HepG2 (cell line): Measurements from ENCODE around the gene LDAF1. TPM values are rescaled to one million over a fixed set of nuclear protein-coding genes. Genes with fewer than 3 reads are reported as not detected.

Experiments used
- ASH2L ChIP-seq: fragments of 300-600, 200-600 bp; sonication (generic); IDR thresholded peaks from 2 replicates; pipeline ENCODE4 v1.7.0; 2017; ENCODE audit warnings: low read depth, mild to moderate bottlenecking, moderate library complexity, mixed read lengths, low read length; ENCODE audit not compliant: insufficient read length
- ETV5 ChIP-seq: IDR thresholded peaks from 2 replicates; pipeline ENCODE4 v1.6.1; 2018; ENCODE audit warnings: missing biosample characterization, missing genetic modification reagents, inconsistent platforms, borderline replicate concordance
- FOXK2 ChIP-seq: fragments of 450-650 bp; IDR thresholded peaks from 2 replicates; pipeline ENCODE4 v1.6.1; 2016
- HDAC2 ChIP-seq: sonication (generic); formaldehyde crosslinking; IDR thresholded peaks from 2 replicates; pipeline ENCODE4 v1.4.0; 2020; ENCODE audit warnings: missing genetic modification reagents
- HOXD1 ChIP-seq: sonication (generic); formaldehyde crosslinking; IDR thresholded peaks from 2 replicates; pipeline ENCODE4 v1.5.0; 2020; ENCODE audit warnings: missing genetic modification reagents
- KMT2A ChIP-seq: sonication (generic); formaldehyde crosslinking; IDR thresholded peaks from 2 replicates; pipeline ENCODE4 v1.4.0; 2020; ENCODE audit warnings: missing genetic modification reagents
- MTA1 ChIP-seq: sonication (generic); formaldehyde crosslinking; IDR thresholded peaks from 2 replicates; pipeline ENCODE4 v1.4.0; 2020; ENCODE audit warnings: missing genetic modification reagents, mild to moderate bottlenecking, borderline replicate concordance
- RCOR2 ChIP-seq: IDR thresholded peaks from 2 replicates; pipeline ENCODE4 v1.6.1; 2016; ENCODE audit warnings: missing biosample characterization, missing genetic modification reagents
- RFXAP ChIP-seq: sonication (generic); formaldehyde crosslinking; IDR thresholded peaks from 2 replicates; pipeline ENCODE4 v1.4.0; 2020; ENCODE audit warnings: missing genetic modification reagents, borderline replicate concordance
- SIX4 ChIP-seq: sonication (generic); formaldehyde crosslinking; IDR thresholded peaks from 2 replicates; pipeline ENCODE4 v1.4.0; 2020; ENCODE audit warnings: missing genetic modification reagents
- SMYD3 ChIP-seq: sonication (generic); formaldehyde crosslinking; IDR thresholded peaks from 2 replicates; pipeline ENCODE4 v1.8.1; 2023; ENCODE audit warnings: mild to moderate bottlenecking, missing genetic modification reagents
- SNRNP70 ChIP-seq: fragments of 200-400 bp; formaldehyde crosslinking; IDR thresholded peaks from 2 replicates; pipeline ENCODE4 v1.6.1; 2017; ENCODE audit warnings: mild to moderate bottlenecking, low read depth, low read length, moderate library complexity
- ZBTB37 ChIP-seq: sonication (generic); formaldehyde crosslinking; IDR thresholded peaks from 2 replicates; pipeline ENCODE4 v1.4.0; 2020; ENCODE audit warnings: mild to moderate bottlenecking, missing genetic modification reagents
- ZMYM2 ChIP-seq: sonication (generic); formaldehyde crosslinking; IDR thresholded peaks from 2 replicates; pipeline ENCODE4 v1.8.0; 2022; ENCODE audit warnings: mild to moderate bottlenecking, missing genetic modification reagents
- ZNF263 ChIP-seq: sonication (generic); formaldehyde crosslinking; IDR thresholded peaks from 2 replicates; pipeline ENCODE4 v1.4.0; 2020; ENCODE audit warnings: missing genetic modification reagents
- ZNF280D ChIP-seq: sonication (generic); formaldehyde crosslinking; IDR thresholded peaks from 2 replicates; pipeline ENCODE4 v1.5.1; 2020; ENCODE audit warnings: mild to moderate bottlenecking, missing genetic modification reagents
- ZNF496 ChIP-seq: sonication (generic); formaldehyde crosslinking; IDR thresholded peaks from 2 replicates; pipeline ENCODE4 v1.8.1; 2023; ENCODE audit warnings: mild to moderate bottlenecking, moderate library complexity, missing genetic modification reagents; ENCODE audit not compliant: insufficient replicate concordance
- ZNF775 ChIP-seq: sonication (generic); formaldehyde crosslinking; IDR thresholded peaks from 2 replicates; pipeline ENCODE4 v1.4.0; 2020; ENCODE audit warnings: missing genetic modification reagents, mild to moderate bottlenecking, moderate library complexity, borderline replicate concordance
- polyA plus RNA-seq, 8 experiments: library from polyadenylated mRNA; depleted of rRNA in 3 of 8; stranded (reverse) in 7 of 8; unstranded in 1 of 8; fragments of >200 nt; fragmentation: Illumina TruSeq in 4 of 8; extraction: Trizol in 4 of 8; gene quantifications; 2 replicates each; pipeline versions ENCODE4 v1.2.1 to v1.2.3, GENCODE V29; 2011 to 2016; ENCODE audit warnings: low read depth in 4 of 8, missing spikeins in 1 of 8, mixed read lengths in 1 of 8; ENCODE audit not compliant: insufficient read depth in 1 of 8
- total RNA-seq, 5 experiments: library from RNA; depleted of rRNA; stranded (reverse); fragments of >200 nt; fragmentation: Illumina TruSeq; extraction: Trizol; gene quantifications; 2 replicates each; pipeline ENCODE4 v1.2.3, GENCODE V29; 2016; ENCODE audit warnings: low read depth in 1 of 5
- TF ChIP-seq, protein P1 (sequence below): sonication (generic); formaldehyde crosslinking; IDR thresholded peaks from 2 replicates; pipeline ENCODE4 v1.4.0; 2020; ENCODE audit warnings: missing genetic modification reagents
- TF ChIP-seq, protein P2 (sequence below): sonication (generic); formaldehyde crosslinking; IDR thresholded peaks from 2 replicates; pipeline ENCODE4 v1.8.0; 2022; ENCODE audit warnings: mild to moderate bottlenecking, missing genetic modification reagents
- TF ChIP-seq, protein P3 (sequence below): sonication (generic); formaldehyde crosslinking; conservative IDR thresholded peaks from 2 replicates; pipeline ENCODE4 v1.4.0; 2020; ENCODE audit warnings: missing genetic modification reagents

The LDAF1 gene
- total and polyA plus RNA-seq, 2 of the 13 experiments (the other 11 are each of a cell fraction or from before 2014, with no cell fraction given): 6.3 to 7.5 TPM

DNA sequence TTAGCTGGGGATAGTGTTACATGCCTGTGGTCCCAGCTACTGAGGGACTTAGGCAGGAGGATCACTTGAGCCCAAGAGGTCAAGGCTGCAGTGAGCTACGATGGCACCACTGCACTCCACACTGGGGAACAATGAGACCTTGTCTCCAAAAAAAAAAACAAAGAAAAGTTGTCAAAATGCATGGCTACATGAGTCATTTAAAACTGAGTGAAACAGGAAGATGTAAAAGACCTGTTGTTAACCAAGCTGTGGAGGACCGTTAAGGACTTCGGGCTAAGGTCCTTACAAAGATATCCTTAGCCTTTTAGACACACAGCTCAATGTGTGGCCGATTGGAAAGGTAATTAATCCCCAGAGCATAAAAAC lies 27.8 kb downstream of the LDAF1 start (continued):
- no peak for TF ChIP-seq ZNF280D (CRISPR knock-in tag)
- TF ChIP-seq SNRNP70: no peak
- peak; percentile 46; the same call in 1 of the 2 replicates for TF ChIP-seq ZNF263 (CRISPR knock-in tag)
- no peak for TF ChIP-seq ZBTB37 (CRISPR knock-in tag)
- TF ChIP-seq ZMYM2 (CRISPR knock-in tag): peak; percentile 56; the same call in 1 of the 2 replicates
- peak; percentile 87 for TF ChIP-seq SIX4
- TF ChIP-seq, protein P1, sequence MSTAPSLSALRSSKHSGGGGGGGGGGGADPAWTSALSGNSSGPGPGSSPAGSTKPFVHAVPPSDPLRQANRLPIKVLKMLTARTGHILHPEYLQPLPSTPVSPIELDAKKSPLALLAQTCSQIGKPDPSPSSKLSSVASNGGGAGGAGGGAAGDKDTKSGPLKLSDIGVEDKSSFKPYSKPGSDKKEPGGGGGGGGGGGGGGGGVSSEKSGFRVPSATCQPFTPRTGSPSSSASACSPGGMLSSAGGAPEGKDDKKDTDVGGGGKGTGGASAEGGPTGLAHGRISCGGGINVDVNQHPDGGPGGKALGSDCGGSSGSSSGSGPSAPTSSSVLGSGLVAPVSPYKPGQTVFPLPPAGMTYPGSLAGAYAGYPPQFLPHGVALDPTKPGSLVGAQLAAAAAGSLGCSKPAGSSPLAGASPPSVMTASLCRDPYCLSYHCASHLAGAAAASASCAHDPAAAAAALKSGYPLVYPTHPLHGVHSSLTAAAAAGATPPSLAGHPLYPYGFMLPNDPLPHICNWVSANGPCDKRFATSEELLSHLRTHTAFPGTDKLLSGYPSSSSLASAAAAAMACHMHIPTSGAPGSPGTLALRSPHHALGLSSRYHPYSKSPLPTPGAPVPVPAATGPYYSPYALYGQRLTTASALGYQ: peak; percentile 82
- TF ChIP-seq ETV5: peak; percentile 72; the same call in 1 of the 2 replicates
- peak; percentile 72; the same call in 1 of the 2 replicates for TF ChIP-seq HOXD1 (CRISPR knock-in tag)
- TF ChIP-seq ZNF496 (CRISPR knock-in tag): no peak
- no peak for TF ChIP-seq MTA1 (CRISPR knock-in tag)
- TF ChIP-seq ZNF775: no peak
- TF ChIP-seq, protein P2, sequence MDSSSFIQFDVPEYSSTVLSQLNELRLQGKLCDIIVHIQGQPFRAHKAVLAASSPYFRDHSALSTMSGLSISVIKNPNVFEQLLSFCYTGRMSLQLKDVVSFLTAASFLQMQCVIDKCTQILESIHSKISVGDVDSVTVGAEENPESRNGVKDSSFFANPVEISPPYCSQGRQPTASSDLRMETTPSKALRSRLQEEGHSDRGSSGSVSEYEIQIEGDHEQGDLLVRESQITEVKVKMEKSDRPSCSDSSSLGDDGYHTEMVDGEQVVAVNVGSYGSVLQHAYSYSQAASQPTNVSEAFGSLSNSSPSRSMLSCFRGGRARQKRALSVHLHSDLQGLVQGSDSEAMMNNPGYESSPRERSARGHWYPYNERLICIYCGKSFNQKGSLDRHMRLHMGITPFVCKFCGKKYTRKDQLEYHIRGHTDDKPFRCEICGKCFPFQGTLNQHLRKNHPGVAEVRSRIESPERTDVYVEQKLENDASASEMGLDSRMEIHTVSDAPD: peak; percentile 26; the same call in 1 of the 2 replicates
- 0 out of 2 replicates have a peak, but pooled peaks have one; percentile 55 for TF ChIP-seq RFXAP
- peak; percentile 93 for TF ChIP-seq RCOR2 (CRISPR knock-in tag)
- TF ChIP-seq, protein P3, sequence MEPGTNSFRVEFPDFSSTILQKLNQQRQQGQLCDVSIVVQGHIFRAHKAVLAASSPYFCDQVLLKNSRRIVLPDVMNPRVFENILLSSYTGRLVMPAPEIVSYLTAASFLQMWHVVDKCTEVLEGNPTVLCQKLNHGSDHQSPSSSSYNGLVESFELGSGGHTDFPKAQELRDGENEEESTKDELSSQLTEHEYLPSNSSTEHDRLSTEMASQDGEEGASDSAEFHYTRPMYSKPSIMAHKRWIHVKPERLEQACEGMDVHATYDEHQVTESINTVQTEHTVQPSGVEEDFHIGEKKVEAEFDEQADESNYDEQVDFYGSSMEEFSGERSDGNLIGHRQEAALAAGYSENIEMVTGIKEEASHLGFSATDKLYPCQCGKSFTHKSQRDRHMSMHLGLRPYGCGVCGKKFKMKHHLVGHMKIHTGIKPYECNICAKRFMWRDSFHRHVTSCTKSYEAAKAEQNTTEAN (CRISPR knock-in tag): peak; percentile 44; the same call in 1 of the 2 replicates
- TF ChIP-seq HDAC2 (CRISPR knock-in tag): peak; percentile 81
- TF ChIP-seq FOXK2: peak; percentile 84
- TF ChIP-seq ASH2L: peak; percentile 55
- TF ChIP-seq KMT2A: no peak
- TF ChIP-seq SMYD3: 0 out of 2 replicates have a peak, but pooled peaks have one; percentile 33
